ENCODE results near the gene EPHB1.

DNA sequence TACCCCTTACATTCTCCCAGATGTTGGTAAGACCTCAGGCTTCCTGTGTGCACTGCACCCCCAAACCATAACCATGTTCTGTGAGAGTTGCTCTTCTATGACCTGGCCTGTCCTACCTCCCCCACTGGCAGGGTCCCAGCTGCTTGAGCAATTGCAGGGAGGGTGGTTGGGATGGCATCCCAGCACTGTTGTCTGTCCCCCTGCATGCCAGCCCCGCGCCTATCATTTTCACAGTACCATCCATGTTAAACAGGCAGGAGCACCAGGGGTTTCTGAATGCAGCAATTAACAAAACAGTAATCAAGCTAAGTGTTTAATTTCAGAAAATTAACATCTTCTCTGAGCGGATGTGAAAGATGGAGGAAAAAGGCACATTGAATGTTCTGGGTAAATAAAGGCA lies 345.5 kb downstream of the EPHB1 start:
- TF ChIP-seq EZH2 (IDR thresholded peaks at IDR 0.05; ENCODE audit: borderline replicate concordance, low read length), result no peak
- TF ChIP-seq, protein P1, sequence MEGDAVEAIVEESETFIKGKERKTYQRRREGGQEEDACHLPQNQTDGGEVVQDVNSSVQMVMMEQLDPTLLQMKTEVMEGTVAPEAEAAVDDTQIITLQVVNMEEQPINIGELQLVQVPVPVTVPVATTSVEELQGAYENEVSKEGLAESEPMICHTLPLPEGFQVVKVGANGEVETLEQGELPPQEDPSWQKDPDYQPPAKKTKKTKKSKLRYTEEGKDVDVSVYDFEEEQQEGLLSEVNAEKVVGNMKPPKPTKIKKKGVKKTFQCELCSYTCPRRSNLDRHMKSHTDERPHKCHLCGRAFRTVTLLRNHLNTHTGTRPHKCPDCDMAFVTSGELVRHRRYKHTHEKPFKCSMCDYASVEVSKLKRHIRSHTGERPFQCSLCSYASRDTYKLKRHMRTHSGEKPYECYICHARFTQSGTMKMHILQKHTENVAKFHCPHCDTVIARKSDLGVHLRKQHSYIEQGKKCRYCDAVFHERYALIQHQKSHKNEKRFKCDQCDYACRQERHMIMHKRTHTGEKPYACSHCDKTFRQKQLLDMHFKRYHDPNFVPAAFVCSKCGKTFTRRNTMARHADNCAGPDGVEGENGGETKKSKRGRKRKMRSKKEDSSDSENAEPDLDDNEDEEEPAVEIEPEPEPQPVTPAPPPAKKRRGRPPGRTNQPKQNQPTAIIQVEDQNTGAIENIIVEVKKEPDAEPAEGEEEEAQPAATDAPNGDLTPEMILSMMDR (IDR thresholded peaks at IDR 0.05; ENCODE audit: low read length), result no peak
